ENCODE data around the gene ZFAND2A.

Gene ZFAND2A

GRCh38 chr7:1104516-1105179 lies 55.3 kb downstream of the ZFAND2A start:
- DNase-seq = no peak

GRCh38 chr7:1103789-1104515 lies 56.0 kb downstream of the ZFAND2A start:
- no peak for DNase-seq

GRCh38 chr7:1103009-1103788 lies 56.8 kb downstream of the ZFAND2A start:
- DNase-seq = peak; percentile 48 to 63
